OCI-LY1 (cell line): ENCODE measurements around the gene VCL.

Source experiments
- EZH2 ChIP-seq: fragments of 200-600 bp; sonication (generic), shearing (Covaris generic); IDR thresholded peaks from 2 replicates; pipeline ENCODE4 v1.8.0; 2017; ENCODE audit warnings: borderline replicate concordance, mixed run types, mild to moderate bottlenecking, antibody characterized with exemption, low read length, moderate library complexity, mixed read lengths
- TF ChIP-seq, protein P1 (sequence below): fragments of 200-600 bp; sonication (generic), shearing (Covaris generic); IDR thresholded peaks from 2 replicates; pipeline ENCODE4 v1.5.1; 2017; ENCODE audit warnings: mild to moderate bottlenecking, antibody characterized with exemption, low read length, moderate library complexity, mixed read lengths

DNA sequence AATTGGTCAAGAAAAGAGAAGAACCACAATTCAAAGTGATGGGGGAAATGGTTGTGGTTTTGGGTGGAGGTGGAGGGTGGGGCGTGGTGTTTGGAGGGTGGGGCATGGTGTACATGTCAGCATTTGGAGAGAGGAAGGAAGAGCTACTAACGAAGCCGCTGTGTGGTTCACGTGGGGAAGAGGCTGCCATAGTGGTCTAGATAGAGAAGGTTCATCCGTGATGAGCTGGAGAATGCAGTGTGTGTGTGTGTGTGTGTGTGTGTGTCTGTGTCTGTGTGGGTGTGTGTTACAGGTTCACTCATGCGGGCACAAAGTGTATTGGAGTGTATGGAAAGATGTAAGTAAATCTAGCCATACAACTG, 6.1 kb upstream of the VCL start:
- TF ChIP-seq, protein P1, sequence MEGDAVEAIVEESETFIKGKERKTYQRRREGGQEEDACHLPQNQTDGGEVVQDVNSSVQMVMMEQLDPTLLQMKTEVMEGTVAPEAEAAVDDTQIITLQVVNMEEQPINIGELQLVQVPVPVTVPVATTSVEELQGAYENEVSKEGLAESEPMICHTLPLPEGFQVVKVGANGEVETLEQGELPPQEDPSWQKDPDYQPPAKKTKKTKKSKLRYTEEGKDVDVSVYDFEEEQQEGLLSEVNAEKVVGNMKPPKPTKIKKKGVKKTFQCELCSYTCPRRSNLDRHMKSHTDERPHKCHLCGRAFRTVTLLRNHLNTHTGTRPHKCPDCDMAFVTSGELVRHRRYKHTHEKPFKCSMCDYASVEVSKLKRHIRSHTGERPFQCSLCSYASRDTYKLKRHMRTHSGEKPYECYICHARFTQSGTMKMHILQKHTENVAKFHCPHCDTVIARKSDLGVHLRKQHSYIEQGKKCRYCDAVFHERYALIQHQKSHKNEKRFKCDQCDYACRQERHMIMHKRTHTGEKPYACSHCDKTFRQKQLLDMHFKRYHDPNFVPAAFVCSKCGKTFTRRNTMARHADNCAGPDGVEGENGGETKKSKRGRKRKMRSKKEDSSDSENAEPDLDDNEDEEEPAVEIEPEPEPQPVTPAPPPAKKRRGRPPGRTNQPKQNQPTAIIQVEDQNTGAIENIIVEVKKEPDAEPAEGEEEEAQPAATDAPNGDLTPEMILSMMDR = no peak
- TF ChIP-seq EZH2 = no peak
